ENCODE data around the gene NAV2.

The NAV2 gene

DNA sequence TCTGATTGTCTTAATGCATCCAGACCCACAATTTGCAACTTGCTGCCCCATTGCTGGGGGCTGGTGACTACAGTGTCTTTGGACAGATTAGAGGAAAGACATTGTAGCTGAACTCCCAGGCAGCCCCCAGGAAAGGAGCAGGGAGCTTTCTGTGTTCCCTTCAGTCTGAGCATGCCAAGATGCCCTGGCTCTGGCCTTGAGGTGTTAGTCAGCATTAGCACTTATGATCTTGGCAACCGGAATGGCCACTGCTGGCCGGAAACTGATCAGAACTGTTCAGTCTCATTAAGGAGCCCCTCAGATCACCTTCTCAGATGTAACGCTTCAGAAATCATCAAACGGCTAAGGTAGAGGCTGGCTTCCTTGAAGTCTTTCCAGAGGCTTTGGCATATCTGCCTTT, 195.2 kb downstream of the NAV2 start:
- peak; percentile 22 for DNase-seq (ENCODE audit: low read depth)
- TF ChIP-seq, protein P1, sequence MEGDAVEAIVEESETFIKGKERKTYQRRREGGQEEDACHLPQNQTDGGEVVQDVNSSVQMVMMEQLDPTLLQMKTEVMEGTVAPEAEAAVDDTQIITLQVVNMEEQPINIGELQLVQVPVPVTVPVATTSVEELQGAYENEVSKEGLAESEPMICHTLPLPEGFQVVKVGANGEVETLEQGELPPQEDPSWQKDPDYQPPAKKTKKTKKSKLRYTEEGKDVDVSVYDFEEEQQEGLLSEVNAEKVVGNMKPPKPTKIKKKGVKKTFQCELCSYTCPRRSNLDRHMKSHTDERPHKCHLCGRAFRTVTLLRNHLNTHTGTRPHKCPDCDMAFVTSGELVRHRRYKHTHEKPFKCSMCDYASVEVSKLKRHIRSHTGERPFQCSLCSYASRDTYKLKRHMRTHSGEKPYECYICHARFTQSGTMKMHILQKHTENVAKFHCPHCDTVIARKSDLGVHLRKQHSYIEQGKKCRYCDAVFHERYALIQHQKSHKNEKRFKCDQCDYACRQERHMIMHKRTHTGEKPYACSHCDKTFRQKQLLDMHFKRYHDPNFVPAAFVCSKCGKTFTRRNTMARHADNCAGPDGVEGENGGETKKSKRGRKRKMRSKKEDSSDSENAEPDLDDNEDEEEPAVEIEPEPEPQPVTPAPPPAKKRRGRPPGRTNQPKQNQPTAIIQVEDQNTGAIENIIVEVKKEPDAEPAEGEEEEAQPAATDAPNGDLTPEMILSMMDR (conservative IDR thresholded peaks at IDR 0.05; ENCODE audit: low read length): no peak
- H3K4me3 ChIP-seq (ENCODE audit: low read length): no peak overlapping the region

DNA sequence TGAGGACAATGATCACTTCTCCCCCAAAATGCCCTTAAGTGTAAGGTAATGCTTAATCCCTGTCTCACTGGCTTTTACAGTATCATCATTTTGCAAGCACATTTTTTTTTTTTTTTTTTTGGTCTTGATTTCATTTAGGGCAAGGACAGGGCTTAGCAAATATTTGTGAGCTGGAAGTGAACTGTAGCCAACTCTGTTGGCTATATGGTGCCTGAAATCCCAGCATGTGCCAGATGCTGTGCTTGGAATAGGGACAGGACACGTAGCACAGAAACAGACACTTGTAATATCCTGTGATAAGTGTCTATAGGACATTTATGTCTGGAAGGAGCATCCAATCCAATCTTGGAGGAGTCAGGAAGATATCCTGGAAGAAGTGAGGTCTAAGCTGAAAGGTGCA, 198.3 kb downstream of the NAV2 start:
- TF ChIP-seq, protein P1 (conservative IDR thresholded peaks at IDR 0.05; ENCODE audit: low read length): no peak
- DNase-seq (ENCODE audit: low read depth): no peak
- no peak overlapping the region for H3K4me3 ChIP-seq (ENCODE audit: low read length)

DNA sequence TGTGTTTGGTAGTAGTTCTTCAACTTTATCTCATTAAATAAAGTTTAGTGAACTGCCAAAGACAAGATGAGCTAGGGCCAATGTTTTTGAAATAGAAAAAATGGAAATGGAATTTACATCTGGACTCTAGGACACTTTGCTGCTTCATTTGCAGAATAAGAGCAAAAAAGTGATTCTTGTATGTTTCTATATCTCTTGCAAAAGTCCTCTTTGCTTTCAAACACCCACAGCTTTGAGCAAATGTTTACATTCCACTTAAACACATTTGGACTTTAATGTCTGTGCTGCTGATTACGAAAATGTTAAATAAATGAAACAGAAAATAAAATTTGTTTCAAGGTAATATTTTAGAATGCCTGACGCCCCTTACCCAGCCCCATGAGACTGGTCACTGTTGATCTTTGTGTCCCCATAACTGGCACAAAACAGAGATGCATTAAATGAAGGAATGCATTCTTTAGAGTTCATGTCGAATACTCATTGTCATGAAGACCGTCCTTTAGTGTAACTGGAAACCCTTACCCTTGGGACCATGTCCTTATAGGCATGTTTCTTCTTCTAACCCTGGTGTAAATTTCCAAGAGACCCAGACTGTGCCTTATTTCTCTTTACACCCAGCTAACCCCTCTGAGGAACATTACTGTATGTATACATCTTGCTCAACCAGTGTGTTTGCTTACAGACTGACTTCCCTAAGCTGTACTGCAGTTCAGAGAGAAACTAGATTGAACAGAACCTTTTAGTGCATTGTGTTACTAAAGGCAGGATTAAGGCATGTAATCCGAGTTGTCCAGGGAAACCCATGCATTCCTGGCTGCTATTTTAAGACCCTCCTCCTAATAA, 199.7 kb downstream of the NAV2 start:
- DNase-seq (ENCODE audit: low read depth): no peak
- H3K4me3 ChIP-seq (ENCODE audit: low read length): no peak overlapping the region
- TF ChIP-seq, protein P1 (conservative IDR thresholded peaks at IDR 0.05; ENCODE audit: low read length): no peak

DNA sequence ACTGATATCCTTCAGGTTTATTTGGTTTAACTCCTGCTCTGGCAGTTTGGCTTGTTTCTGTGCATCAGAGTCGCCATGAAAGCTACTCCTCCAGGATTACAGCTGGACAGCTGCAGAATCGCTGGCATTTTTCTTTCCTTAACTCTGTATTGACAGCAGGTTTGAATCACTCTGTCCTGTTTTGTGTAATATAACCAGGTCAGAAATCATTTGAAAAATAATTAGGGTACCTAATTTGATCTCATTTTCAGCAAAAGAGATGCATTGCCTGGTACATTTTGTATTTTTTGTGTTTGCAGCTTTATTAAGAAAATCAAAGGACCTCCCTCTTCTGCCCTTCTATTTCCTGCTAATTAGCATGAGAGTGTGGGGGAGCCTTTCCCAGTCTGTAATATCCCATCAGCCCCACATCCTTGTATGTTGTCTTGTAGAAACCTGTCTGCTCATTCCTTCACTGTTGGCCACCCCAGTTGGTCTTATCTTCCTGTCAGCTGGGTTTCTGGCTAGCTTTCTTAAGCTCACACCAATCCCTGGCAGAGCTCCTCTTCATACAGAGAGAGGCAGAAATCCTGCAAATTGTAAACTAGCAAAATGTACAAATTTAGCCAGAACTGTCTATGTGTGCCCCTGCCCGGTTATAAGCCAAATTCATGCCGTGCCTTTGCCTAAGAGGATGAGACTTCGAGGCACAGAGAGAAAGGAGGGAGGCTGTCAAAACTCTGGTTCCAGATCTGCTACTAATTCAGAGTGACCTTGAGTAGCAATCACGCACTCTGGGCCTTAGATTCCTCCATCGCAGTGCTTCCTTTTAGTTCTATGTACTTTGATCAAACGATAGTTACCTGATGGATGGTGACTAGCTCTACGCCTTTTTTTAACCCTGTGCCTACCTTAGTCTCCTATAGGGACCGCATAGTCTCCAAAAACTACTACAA, 200.6 kb downstream of the NAV2 start:
- TF ChIP-seq, protein P1 (conservative IDR thresholded peaks at IDR 0.05; ENCODE audit: low read length): no peak
- no peak for DNase-seq (ENCODE audit: low read depth)
- H3K4me3 ChIP-seq (ENCODE audit: low read length): no peak overlapping the region

DNA sequence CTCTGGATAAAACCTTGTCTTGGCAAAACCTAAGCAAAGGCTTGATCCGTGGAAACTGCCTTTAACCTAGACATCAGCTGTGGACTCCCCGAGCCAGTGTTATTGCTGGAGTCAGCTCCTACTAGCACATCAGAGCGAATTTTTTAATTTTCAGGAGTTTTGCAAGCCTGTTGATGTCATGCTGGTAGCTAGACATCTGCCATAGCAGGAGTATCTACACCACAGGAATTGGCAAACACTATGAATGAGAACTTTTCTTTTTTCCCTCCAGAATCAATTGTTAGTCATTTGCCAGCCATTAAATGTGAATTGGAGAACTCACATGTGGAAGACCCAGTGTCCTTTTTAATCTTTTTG, 201.2 kb downstream of the NAV2 start:
- no peak overlapping the region for H3K4me3 ChIP-seq (ENCODE audit: low read length)
- DNase-seq (ENCODE audit: low read depth): peak; percentile 25
- TF ChIP-seq, protein P1 (conservative IDR thresholded peaks at IDR 0.05; ENCODE audit: low read length): no peak

DNA sequence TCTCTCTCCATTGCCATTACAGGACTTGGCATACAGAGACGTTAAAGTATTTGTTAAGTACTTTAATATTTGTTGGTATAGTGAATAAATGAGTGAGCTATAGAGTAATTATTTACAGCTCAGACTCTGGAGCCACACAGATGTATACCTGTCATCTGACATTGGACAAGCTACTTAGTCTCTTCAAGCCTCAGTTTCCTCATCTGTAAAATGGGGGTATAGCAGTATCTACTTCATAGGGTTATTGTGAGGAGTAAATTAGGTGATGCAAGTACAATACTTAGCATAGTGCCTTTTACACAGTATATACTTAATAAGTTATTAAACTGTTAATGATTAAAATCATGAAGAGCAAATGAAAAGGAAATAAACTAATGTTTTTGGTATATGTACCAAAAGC, 203.2 kb downstream of the NAV2 start:
- no peak overlapping the region for H3K4me3 ChIP-seq (ENCODE audit: low read length)
- DNase-seq (ENCODE audit: low read depth): no peak
- TF ChIP-seq, protein P1 (conservative IDR thresholded peaks at IDR 0.05; ENCODE audit: low read length): no peak
